GM18868 (cell line): ENCODE results near the gene MAP1S.

Experiments
- ATAC-seq: cut with Tn5 transposase; IDR thresholded peaks from one replicate; pipeline ENCODE4 v1.9.1; 2021; ENCODE audit warnings: mild to moderate bottlenecking, moderate library complexity; ENCODE audit not compliant: unreplicated experiment

MAP1S gene

GRCh38 chr19:17737690-17738153 is 18.4 kb downstream of the MAP1S start:
- ATAC-seq, result no peak

GRCh38 chr19:17739121-17739875 is 20.0 kb downstream of the MAP1S start:
- no peak for ATAC-seq

GRCh38 chr19:17741456-17741855 is 22.2 kb downstream of the MAP1S start:
- ATAC-seq, result no peak

- no peak for ATAC-seq
Measured at GRCh38 chr19:17743874-17744580, 24.7 kb downstream of the MAP1S start.

- ATAC-seq, result peak; percentile 79
Measured at GRCh38 chr19:17747205-17748098, 28.2 kb downstream of the MAP1S start.

GRCh38 chr19:17748884-17749638 is 29.8 kb downstream of the MAP1S start:
- ATAC-seq, result no peak

GRCh38 chr19:17749912-17750317 is 30.6 kb downstream of the MAP1S start:
- no peak for ATAC-seq

GRCh38 chr19:17751103-17751911 is 32.0 kb downstream of the MAP1S start, which contains the start of gene FCHO1:
FCHO1 (plus strand) TSS chr19:17751477; CDS start chr19:17755165, 3,688 bp downstream.
- peak; percentile 31 for ATAC-seq

- ATAC-seq, result no peak
Measured at GRCh38 chr19:17751912-17752273, 32.6 kb downstream of the MAP1S start.

GRCh38 chr19:17752865-17753639 is 33.8 kb downstream of the MAP1S start:
- no peak for ATAC-seq

GRCh38 chr19:17753976-17754375 is 34.7 kb downstream of the MAP1S start:
- ATAC-seq, result no peak

- peak; percentile 64 for ATAC-seq
Measured at GRCh38 chr19:17754634-17755442, 35.6 kb downstream of the MAP1S start.

- ATAC-seq, result no peak
Measured at GRCh38 chr19:17755443-17755890, 36.2 kb downstream of the MAP1S start.

GRCh38 chr19:17755977-17756670 is 36.8 kb downstream of the MAP1S start:
- no peak for ATAC-seq

- ATAC-seq, result no peak
Measured at GRCh38 chr19:17757125-17757524, 37.8 kb downstream of the MAP1S start.

GRCh38 chr19:17758515-17758914 is 39.2 kb downstream of the MAP1S start:
- no peak for ATAC-seq

- ATAC-seq, result no peak
Measured at GRCh38 chr19:17761148-17761547, 41.9 kb downstream of the MAP1S start.
